GM21526 (cell line): ENCODE data around the gene KRTAP19-4.
"Not testable (repeated sequence)": the region's sequence is repeated elsewhere in the genome, so short reads cannot be mapped to it uniquely, and the experiment has no call there.

Experiments
- ATAC-seq: cut with Tn5 transposase; IDR thresholded peaks from one replicate; pipeline ENCODE4 v1.9.1; 2021; ENCODE audit warnings: moderate library complexity; ENCODE audit not compliant: unreplicated experiment, low FRiP score

Gene KRTAP19-4

GRCh38 chr21:30497065-30497464 is at the start of gene KRTAP19-4:
Gene KRTAP19-4 (minus strand): TSS chr21:30497165. CDS start chr21:30497110, 55 bp downstream.
- ATAC-seq: no peak

GRCh38 chr21:30541764-30542163 is 44.8 kb upstream of the KRTAP19-4 start, which contains the start of gene KRTAP19-6:
Gene KRTAP19-6 (minus strand): TSS chr21:30541864. CDS start chr21:30541833, 31 bp downstream.
- ATAC-seq: no peak

GRCh38 chr21:30518876-30519275 is 21.9 kb upstream of the KRTAP19-4 start:
- ATAC-seq: no peak

- ATAC-seq: no peak
Measured at GRCh38 chr21:30515681-30516080, 18.7 kb upstream of the KRTAP19-4 start.

- ATAC-seq: not testable (repeated sequence)
Measured at GRCh38 chr21:30505621-30506205, 8.7 kb upstream of the KRTAP19-4 start.

GRCh38 chr21:30502041-30502440 is 5.1 kb upstream of the KRTAP19-4 start, which contains the start of gene KRTAP19-5:
Gene KRTAP19-5 (minus strand): TSS chr21:30502141. CDS start chr21:30502090, 51 bp downstream.
- ATAC-seq: no peak

GRCh38 chr21:30491963-30492428 is 5.0 kb downstream of the KRTAP19-4 start, which contains the start of gene KRTAP19-3:
Gene KRTAP19-3 (minus strand): TSS chr21:30492013. CDS start chr21:30491957, 56 bp downstream.
- ATAC-seq: no peak

- no peak for ATAC-seq
Measured at GRCh38 chr21:30487336-30487735, 9.6 kb downstream of the KRTAP19-4 start, which contains the start of gene KRTAP19-2. Gene KRTAP19-2 (minus strand): TSS chr21:30487436. CDS start chr21:30487348, 88 bp downstream.

- no peak for ATAC-seq
Measured at GRCh38 chr21:30486180-30486579, 10.8 kb downstream of the KRTAP19-4 start.

GRCh38 chr21:30482130-30482529 is 14.8 kb downstream of the KRTAP19-4 start:
- no peak for ATAC-seq

GRCh38 chr21:30480145-30480544 is 16.8 kb downstream of the KRTAP19-4 start, which contains the start of gene KRTAP19-1:
Gene KRTAP19-1 (minus strand): TSS chr21:30480367. CDS start chr21:30480317, 50 bp downstream.
- no peak for ATAC-seq

- ATAC-seq: no peak
Measured at GRCh38 chr21:30479259-30479658, 17.7 kb downstream of the KRTAP19-4 start.

- ATAC-seq: no peak
Measured at GRCh38 chr21:30478004-30478403, 19.0 kb downstream of the KRTAP19-4 start.

GRCh38 chr21:30468900-30469714 is 27.9 kb downstream of the KRTAP19-4 start:
- no peak for ATAC-seq

GRCh38 chr21:30463713-30464112 is 33.3 kb downstream of the KRTAP19-4 start:
- ATAC-seq: no peak

GRCh38 chr21:30448514-30448913 is 48.5 kb downstream of the KRTAP19-4 start:
- no peak for ATAC-seq

GRCh38 chr21:30447056-30447455 is 49.9 kb downstream of the KRTAP19-4 start:
- ATAC-seq: no peak
